AG10803 (cell line): ENCODE measurements around the gene RBM20.
A peak's percentile ranks its signal among the peaks of the same experiment; 100 is the strongest.

Source experiments
- DNase-seq: peaks from one replicate; pipeline ENCODE4 v3.0.0; 2010; ENCODE audit warnings: low read depth
- H3K4me3 ChIP-seq: 2 replicates; pipeline ENCODE4 v1.5.1; 2011; ENCODE audit warnings: mild to moderate bottlenecking, low read length, control low read depth
- TF ChIP-seq, protein P1 (sequence below): conservative IDR thresholded peaks from 2 replicates; pipeline ENCODE4 v1.5.1; 2011; ENCODE audit warnings: mild to moderate bottlenecking, low read length, control low read depth, inconsistent platforms

The RBM20 gene

GRCh38 chr10:110625951-110626855, 17.9 kb upstream of the RBM20 start:
- no peak overlapping the region for H3K4me3 ChIP-seq
- DNase-seq, result no peak
- TF ChIP-seq, protein P1, sequence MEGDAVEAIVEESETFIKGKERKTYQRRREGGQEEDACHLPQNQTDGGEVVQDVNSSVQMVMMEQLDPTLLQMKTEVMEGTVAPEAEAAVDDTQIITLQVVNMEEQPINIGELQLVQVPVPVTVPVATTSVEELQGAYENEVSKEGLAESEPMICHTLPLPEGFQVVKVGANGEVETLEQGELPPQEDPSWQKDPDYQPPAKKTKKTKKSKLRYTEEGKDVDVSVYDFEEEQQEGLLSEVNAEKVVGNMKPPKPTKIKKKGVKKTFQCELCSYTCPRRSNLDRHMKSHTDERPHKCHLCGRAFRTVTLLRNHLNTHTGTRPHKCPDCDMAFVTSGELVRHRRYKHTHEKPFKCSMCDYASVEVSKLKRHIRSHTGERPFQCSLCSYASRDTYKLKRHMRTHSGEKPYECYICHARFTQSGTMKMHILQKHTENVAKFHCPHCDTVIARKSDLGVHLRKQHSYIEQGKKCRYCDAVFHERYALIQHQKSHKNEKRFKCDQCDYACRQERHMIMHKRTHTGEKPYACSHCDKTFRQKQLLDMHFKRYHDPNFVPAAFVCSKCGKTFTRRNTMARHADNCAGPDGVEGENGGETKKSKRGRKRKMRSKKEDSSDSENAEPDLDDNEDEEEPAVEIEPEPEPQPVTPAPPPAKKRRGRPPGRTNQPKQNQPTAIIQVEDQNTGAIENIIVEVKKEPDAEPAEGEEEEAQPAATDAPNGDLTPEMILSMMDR, result no peak

DNA sequence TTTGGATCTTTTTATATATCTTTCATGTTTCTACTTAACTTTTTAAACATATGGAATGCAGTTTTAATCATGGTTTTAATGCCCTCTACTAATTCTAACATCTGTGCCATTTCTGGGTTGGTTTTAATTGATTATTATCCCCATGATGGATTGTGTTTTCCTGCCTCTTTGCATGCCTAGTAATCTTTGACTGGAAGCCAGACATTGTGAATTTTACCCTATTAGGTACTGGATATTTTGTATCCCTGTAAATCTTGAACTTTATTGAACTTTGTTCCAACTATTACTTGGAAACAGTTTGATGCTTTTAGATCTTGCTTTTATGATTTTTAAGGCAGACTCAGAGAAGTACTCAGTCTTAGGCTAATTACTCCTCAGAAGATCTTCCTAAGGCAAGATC, 16.0 kb upstream of the RBM20 start:
- no peak for DNase-seq
- TF ChIP-seq, protein P1, result no peak

DNA sequence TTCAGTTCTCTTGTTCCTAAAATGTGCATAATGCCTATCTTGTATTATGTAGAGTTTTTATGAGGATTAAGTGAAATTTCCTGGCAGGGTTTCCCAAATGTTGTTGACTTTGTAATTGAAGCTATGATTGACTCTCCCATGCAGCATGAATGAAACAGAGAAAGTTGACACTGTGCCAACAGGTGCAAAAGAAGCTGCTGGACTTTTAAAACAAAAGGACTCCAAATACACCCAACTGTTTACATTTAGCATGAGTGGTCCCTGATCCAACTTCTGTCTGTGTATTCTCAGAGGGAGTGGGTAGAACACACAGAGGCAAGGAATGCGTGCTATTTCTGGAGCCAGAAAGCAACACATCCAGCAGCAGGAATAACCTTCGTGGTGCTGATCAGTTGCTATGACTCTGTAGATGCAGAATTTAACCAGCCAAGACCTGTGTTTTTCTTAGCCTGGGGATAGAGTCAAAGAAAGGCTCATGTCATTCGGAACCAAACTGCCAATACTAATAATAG, 14.4 kb upstream of the RBM20 start:
- no peak overlapping the region for H3K4me3 ChIP-seq
- TF ChIP-seq, protein P1, result no peak
- peak; percentile 35 for DNase-seq

More for the DNA sequence above, 16.0 kb upstream of the RBM20 start:
- no peak overlapping the region for H3K4me3 ChIP-seq

- H3K4me3 ChIP-seq, result no peak overlapping the region
- TF ChIP-seq, protein P1, result no peak
- no peak for DNase-seq
These were observed 12.2 kb upstream of the RBM20 start for GRCh38 chr10:110631934-110632333.

- peak; percentile 40 for DNase-seq
- TF ChIP-seq, protein P1, result no peak
- no peak overlapping the region for H3K4me3 ChIP-seq
These were observed 11.4 kb upstream of the RBM20 start for GRCh38 chr10:110632591-110633215.

DNA sequence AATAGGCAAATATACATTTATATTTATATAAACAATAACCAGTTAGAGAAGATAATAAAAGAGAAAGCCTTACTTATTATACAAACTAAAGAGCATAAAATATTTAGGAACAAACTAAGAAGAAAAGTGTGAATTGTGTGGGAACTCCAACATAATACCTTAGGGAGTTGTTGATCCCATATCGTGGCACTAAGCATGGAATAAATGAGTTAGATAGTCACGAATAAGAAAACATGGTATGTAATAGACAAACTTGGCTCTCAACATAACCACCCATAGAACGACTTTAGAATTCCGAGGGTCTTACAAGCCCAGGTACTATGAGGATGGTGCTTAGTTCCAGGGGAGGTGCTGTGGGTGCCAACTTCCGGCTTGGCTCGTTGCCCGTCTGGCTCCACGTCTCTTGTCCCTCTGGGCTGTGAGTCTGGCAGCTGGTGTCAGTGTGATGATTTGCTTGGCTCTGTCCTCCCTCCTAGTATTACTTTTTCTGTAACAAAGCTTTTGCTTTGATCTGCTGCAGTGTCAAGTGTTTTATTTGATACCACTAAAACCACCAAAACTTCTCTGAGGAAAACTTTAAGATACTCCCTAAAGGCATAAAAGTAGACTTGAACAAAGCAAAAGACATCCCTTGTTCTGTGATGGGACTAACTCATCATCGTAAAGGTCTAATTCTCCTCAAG, 9.5 kb upstream of the RBM20 start:
- DNase-seq, result no peak
- TF ChIP-seq, protein P1, result no peak

More for the DNA sequence above, 9.5 kb upstream of the RBM20 start:
- H3K4me3 ChIP-seq, result no peak overlapping the region
